ENCODE results near the gene YIPF3.

GRCh38 chr6:43510827-43511163 is 5.9 kb downstream of the YIPF3 start:
- TF ChIP-seq HDAC2 (IDR thresholded peaks at IDR 0.05) (no peak), POLR2A (conservative IDR thresholded peaks at IDR 0.05) (no peak)
